H9 (cell line): ENCODE data around the gene CHCHD6. TPM values are rescaled to one million over a fixed set of nuclear protein-coding genes. Genes with fewer than 3 reads are reported as not detected.

Source experiments
- DNase-seq: peaks from one replicate; pipeline ENCODE4 v3.0.0-alpha.2; 2017
- H2AFZ ChIP-seq: one replicate; pipeline ENCODE4 v1.6.1; 2013; ENCODE audit warnings: mild to moderate bottlenecking, low read length, control low read depth, moderate library complexity
- H2AK5ac ChIP-seq: 2 replicates; pipeline ENCODE4 v1.6.1; 2013; ENCODE audit warnings: low read length, control low read depth, mixed read lengths; ENCODE audit not compliant: insufficient read length
- H2BK120ac ChIP-seq: one replicate; pipeline ENCODE4 v1.6.1; 2013; ENCODE audit warnings: low read depth, mild to moderate bottlenecking, low read length, control low read depth, inconsistent platforms; ENCODE audit not compliant: poor library complexity, severe bottlenecking
- H2BK12ac ChIP-seq: 2 replicates; pipeline ENCODE4 v1.6.1; 2013; ENCODE audit warnings: low read length, control low read depth, mixed read lengths, low read depth; ENCODE audit not compliant: insufficient read length
- H2BK15ac ChIP-seq: 2 replicates; pipeline ENCODE4 v1.6.1; 2013; ENCODE audit warnings: low read depth, low read length, control low read depth
- H2BK20ac ChIP-seq: one replicate; pipeline ENCODE4 v1.6.1; 2013; ENCODE audit warnings: low read depth, mild to moderate bottlenecking, low read length, control low read depth, inconsistent platforms; ENCODE audit not compliant: poor library complexity, severe bottlenecking
- H2BK5ac ChIP-seq: 2 replicates; pipeline ENCODE4 v1.6.1; 2013; ENCODE audit warnings: low read length, control low read depth, mixed read lengths; ENCODE audit not compliant: insufficient read length
- H3K14ac ChIP-seq: 2 replicates; pipeline ENCODE4 v1.6.1; 2013; ENCODE audit warnings: low read length, control low read depth; ENCODE audit not compliant: insufficient read depth
- H3K18ac ChIP-seq: 2 replicates; pipeline ENCODE4 v1.6.1; 2013; ENCODE audit warnings: low read depth, mild to moderate bottlenecking, mixed read lengths, low read length, control low read depth; ENCODE audit not compliant: insufficient read length
- H3K23ac ChIP-seq: 2 replicates; pipeline ENCODE4 v1.6.1; 2013; ENCODE audit warnings: low read length, control low read depth, mixed read lengths, low read depth; ENCODE audit not compliant: insufficient read length
- H3K23me2 ChIP-seq: 2 replicates; pipeline ENCODE4 v1.6.1; 2013; ENCODE audit warnings: low read depth, mild to moderate bottlenecking, mixed read lengths, low read length, control low read depth; ENCODE audit not compliant: insufficient read length, poor library complexity, severe bottlenecking
- H3K27ac ChIP-seq: 2 replicates; pipeline ENCODE4 v1.5.1; 2013; ENCODE audit warnings: low read length, control low read depth, mixed read lengths, low read depth; ENCODE audit not compliant: insufficient read length
- H3K27me3 ChIP-seq: 2 replicates; pipeline ENCODE4 v1.6.1; 2013; ENCODE audit warnings: low read length, control low read depth, inconsistent platforms; ENCODE audit not compliant: insufficient read depth
- H3K4ac ChIP-seq: 2 replicates; pipeline ENCODE4 v1.6.1; 2013; ENCODE audit warnings: low read depth, mild to moderate bottlenecking, control low read depth, inconsistent platforms, low read length, moderate library complexity
- H3K4me1 ChIP-seq: 2 replicates; pipeline ENCODE4 v1.6.1; 2013; ENCODE audit warnings: low read length, control low read depth, inconsistent platforms; ENCODE audit not compliant: insufficient read depth
- H3K4me2 ChIP-seq: 2 replicates; pipeline ENCODE4 v1.6.1; 2013; ENCODE audit warnings: low read length, control low read depth, mixed read lengths; ENCODE audit not compliant: insufficient read length, insufficient read depth
- H3K56ac ChIP-seq: 2 replicates; pipeline ENCODE4 v1.6.1; 2013; ENCODE audit warnings: low read depth, mild to moderate bottlenecking, mixed read lengths, low read length, control low read depth; ENCODE audit not compliant: insufficient read length
- H3K79me1 ChIP-seq: 2 replicates; pipeline ENCODE4 v1.6.1; 2013; ENCODE audit warnings: low read depth, mild to moderate bottlenecking, moderate library complexity, low read length, control low read depth, inconsistent platforms; ENCODE audit not compliant: insufficient read depth, poor library complexity, severe bottlenecking
- H3K79me2 ChIP-seq: 2 replicates; pipeline ENCODE4 v1.6.1; 2013; ENCODE audit warnings: low read length, control low read depth, inconsistent platforms; ENCODE audit not compliant: insufficient read depth
- H3K9ac ChIP-seq: 2 replicates; pipeline ENCODE4 v1.6.1; 2013; ENCODE audit warnings: low read length, control low read depth, mixed read lengths; ENCODE audit not compliant: insufficient read length; ENCODE audit errors: extremely low read depth
- H3K9me3 ChIP-seq: one replicate; pipeline ENCODE4 v1.6.1; 2013; ENCODE audit warnings: low read depth, low read length, inconsistent platforms; ENCODE audit not compliant: control insufficient read depth
- H3T11ph ChIP-seq: one replicate; pipeline ENCODE4 v1.6.1; 2013; ENCODE audit warnings: mild to moderate bottlenecking, low read length, control low read depth, inconsistent platforms
- H4K20me1 ChIP-seq: one replicate; pipeline ENCODE4 v1.6.1; 2013; ENCODE audit not compliant: control insufficient read depth, insufficient read length, insufficient read depth
- H4K5ac ChIP-seq: 2 replicates; pipeline ENCODE4 v1.6.1; 2013; ENCODE audit warnings: low read depth, mild to moderate bottlenecking, mixed read lengths, low read length, control low read depth; ENCODE audit not compliant: insufficient read length
- H4K8ac ChIP-seq: replicated peaks from 2 replicates; pipeline ENCODE4 v1.6.1; 2013; ENCODE audit warnings: low read length, control low read depth, mixed read lengths, low read depth; ENCODE audit not compliant: insufficient read length
- H4K91ac ChIP-seq: 2 replicates; pipeline ENCODE4 v1.6.1; 2013; ENCODE audit warnings: low read depth, mild to moderate bottlenecking, moderate library complexity, mixed read lengths, low read length, control low read depth; ENCODE audit not compliant: insufficient read length
- H3K27ac Mint-ChIP-seq, 3 experiments: 2 replicates in 2 of 3; 3 replicates in 1 of 3; pipeline ENCODE4 v1.8.0; 2020 to 2021; ENCODE audit warnings: mixed read lengths in 3 of 3, mild to moderate bottlenecking in 1 of 3, moderate library complexity in 1 of 3
- H3K27me3 Mint-ChIP-seq: 2 replicates; pipeline ENCODE4 v1.8.0; 2021; ENCODE audit warnings: low read depth, mild to moderate bottlenecking, moderate library complexity, mixed read lengths
- H3K36me3 Mint-ChIP-seq, 3 experiments: 2 replicates in 2 of 3; 3 replicates in 1 of 3; pipeline ENCODE4 v1.8.0; 2020 to 2021; ENCODE audit warnings: low read depth in 3 of 3, mixed read lengths in 3 of 3; ENCODE audit not compliant: insufficient read depth in 1 of 3
- H3K4me1 Mint-ChIP-seq, 2 experiments: 2 replicates each; pipeline ENCODE4 v1.8.0; 2020; ENCODE audit warnings: mixed read lengths in 2 of 2
- H3K4me3 Mint-ChIP-seq, 2 experiments: 2 replicates in 1 of 2; 3 replicates in 1 of 2; pipeline ENCODE4 v1.8.0; 2020 to 2021; ENCODE audit warnings: mild to moderate bottlenecking in 2 of 2, mixed read lengths in 2 of 2, moderate library complexity in 1 of 2
- H3K9me3 Mint-ChIP-seq, 2 experiments: 2 replicates in 1 of 2; 3 replicates in 1 of 2; pipeline ENCODE4 v1.8.0; 2020; ENCODE audit warnings: mild to moderate bottlenecking in 2 of 2, mixed read lengths in 2 of 2, moderate library complexity in 1 of 2
- WGBS: extraction: QIAGEN DNeasy Blood & Tissue Kit; methylation state at CpG from one replicate; pipeline ENCODE4 v1.1.7; 2013; ENCODE audit warnings: missing lambda C conversion rate, low lambda C conversion rate, mixed read lengths; ENCODE audit not compliant: insufficient read length; ENCODE audit errors: extremely low coverage; 5-methylcytosine and 5-hydroxymethylcytosine counted together
- total RNA-seq: library from RNA; stranded (reverse); gene quantifications from 2 replicates; pipeline ENCODE4 v1.2.1, GENCODE V29; 2021
- TF ChIP-seq, protein P1 (sequence below): fragments of 200-600 bp; sonication (generic); conservative IDR thresholded peaks from 3 replicates; pipeline ENCODE4 v1.8.0; 2021; ENCODE audit warnings: antibody characterized with exemption, mild to moderate bottlenecking

The CHCHD6 gene
- total RNA-seq, 1 experiment from 2014 or later, result 34.2 TPM

DNA sequence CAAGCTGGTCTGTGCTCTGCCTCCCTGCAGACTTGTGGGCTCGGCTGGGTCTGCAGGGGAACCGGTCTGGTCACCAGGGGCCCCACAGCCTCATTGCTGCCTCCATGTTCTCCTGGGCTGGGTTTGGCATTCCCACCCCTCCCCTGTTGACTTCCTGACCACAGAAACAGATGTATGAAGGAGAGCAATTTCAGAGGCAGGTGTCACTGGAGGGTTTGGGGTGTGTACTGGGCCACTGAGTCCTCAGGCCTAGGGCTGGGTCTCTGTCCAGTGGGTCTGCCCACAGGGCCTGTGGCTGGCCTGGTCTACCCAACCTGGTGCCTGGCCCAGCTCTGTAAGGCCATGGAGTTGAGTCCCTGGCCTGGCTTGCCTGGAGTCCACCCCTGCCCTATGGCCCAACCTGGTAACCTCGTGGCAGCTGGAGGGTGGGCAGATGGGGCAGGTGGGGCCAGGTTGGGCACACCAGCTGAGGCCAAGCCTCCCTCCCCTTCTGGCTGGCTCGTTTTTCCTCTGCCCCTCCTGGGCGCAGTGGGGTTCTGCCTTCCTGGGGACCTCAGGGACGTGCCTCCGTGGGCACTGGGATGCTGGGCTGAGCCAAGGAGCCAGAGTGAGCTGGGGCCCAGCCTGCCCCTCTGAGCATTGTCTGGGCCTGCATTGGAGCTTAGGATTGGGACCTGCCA, 299.7 kb downstream of the CHCHD6 start:
- no peaks in the 10 kb centered on the region for H3K79me1 ChIP-seq
- H2AK5ac ChIP-seq, result no peak overlapping the region
- H2BK20ac ChIP-seq, result no peak overlapping the region
- no peaks in the 10 kb centered on the region for H3K9me3 ChIP-seq
- H3K4ac ChIP-seq, result no peak overlapping the region; the same call in 1 of the 2 replicates
- no peak overlapping the region for H4K5ac ChIP-seq
- peaks cover 11 to 20% of the 10 kb centered on the region in 2 experiments for H3K4me1 Mint-ChIP-seq
- H3K27ac Mint-ChIP-seq, result peak overlapping the region in 2 of 3 experiments; percentile 73 to 95; a peak in 3 of 7 replicates
- H3K9me3 Mint-ChIP-seq, result no peaks in the 10 kb centered on the region
- H3K4me1 ChIP-seq, result peaks cover 2% of the 10 kb centered on the region; the same call in 1 of the 2 replicates
- H2BK5ac ChIP-seq, result peak overlapping the region; percentile 16
- H2AFZ ChIP-seq, result no peak overlapping the region
- H3K18ac ChIP-seq, result no peak overlapping the region
- no peak overlapping the region for H2BK12ac ChIP-seq
- no peak overlapping the region for H3K4me3 Mint-ChIP-seq
- H3T11ph ChIP-seq, result no peak overlapping the region
- H3K27me3 Mint-ChIP-seq, result no peaks in the 10 kb centered on the region
- no peak overlapping the region for H3K27ac ChIP-seq
- H3K23me2 ChIP-seq, result no peaks in the 10 kb centered on the region
- no peak overlapping the region for H3K4me2 ChIP-seq
- H2BK15ac ChIP-seq, result no peak overlapping the region
- no peak overlapping the region for H3K56ac ChIP-seq
- H4K91ac ChIP-seq, result peak overlapping the region; percentile 62
- no peak overlapping the region for H3K9ac ChIP-seq
- peak overlapping the region; percentile 44; the same call in 1 of the 2 replicates for H3K14ac ChIP-seq
- TF ChIP-seq, protein P1, sequence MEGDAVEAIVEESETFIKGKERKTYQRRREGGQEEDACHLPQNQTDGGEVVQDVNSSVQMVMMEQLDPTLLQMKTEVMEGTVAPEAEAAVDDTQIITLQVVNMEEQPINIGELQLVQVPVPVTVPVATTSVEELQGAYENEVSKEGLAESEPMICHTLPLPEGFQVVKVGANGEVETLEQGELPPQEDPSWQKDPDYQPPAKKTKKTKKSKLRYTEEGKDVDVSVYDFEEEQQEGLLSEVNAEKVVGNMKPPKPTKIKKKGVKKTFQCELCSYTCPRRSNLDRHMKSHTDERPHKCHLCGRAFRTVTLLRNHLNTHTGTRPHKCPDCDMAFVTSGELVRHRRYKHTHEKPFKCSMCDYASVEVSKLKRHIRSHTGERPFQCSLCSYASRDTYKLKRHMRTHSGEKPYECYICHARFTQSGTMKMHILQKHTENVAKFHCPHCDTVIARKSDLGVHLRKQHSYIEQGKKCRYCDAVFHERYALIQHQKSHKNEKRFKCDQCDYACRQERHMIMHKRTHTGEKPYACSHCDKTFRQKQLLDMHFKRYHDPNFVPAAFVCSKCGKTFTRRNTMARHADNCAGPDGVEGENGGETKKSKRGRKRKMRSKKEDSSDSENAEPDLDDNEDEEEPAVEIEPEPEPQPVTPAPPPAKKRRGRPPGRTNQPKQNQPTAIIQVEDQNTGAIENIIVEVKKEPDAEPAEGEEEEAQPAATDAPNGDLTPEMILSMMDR, result no peak
- H4K8ac ChIP-seq, result no peak overlapping the region
- H4K20me1 ChIP-seq, result peaks cover 2% of the 10 kb centered on the region
- no peaks in the 10 kb centered on the region; the same call in 1 of the 2 replicates for H3K79me2 ChIP-seq
- no peaks in the 10 kb centered on the region for H3K27me3 ChIP-seq
- peaks cover 2 to 23% (median 13%) of the 10 kb centered on the region in 3 experiments; a peak in 6 of 7 replicates for H3K36me3 Mint-ChIP-seq
- no peak for DNase-seq
- no peak overlapping the region for H2BK120ac ChIP-seq
- no peak overlapping the region for H3K23ac ChIP-seq
- WGBS, result no CpG with 5 or more reads among the region's 7 CpGs
